ENCODE data around the gene BTBD8. TPM values are rescaled to one million over a fixed set of nuclear protein-coding genes. Genes with fewer than 3 reads are reported as not detected.

Gene BTBD8
- total RNA-seq (ENCODE audit: low replicate concordance), result 2.1 and 5.1 TPM in 2 replicates

DNA sequence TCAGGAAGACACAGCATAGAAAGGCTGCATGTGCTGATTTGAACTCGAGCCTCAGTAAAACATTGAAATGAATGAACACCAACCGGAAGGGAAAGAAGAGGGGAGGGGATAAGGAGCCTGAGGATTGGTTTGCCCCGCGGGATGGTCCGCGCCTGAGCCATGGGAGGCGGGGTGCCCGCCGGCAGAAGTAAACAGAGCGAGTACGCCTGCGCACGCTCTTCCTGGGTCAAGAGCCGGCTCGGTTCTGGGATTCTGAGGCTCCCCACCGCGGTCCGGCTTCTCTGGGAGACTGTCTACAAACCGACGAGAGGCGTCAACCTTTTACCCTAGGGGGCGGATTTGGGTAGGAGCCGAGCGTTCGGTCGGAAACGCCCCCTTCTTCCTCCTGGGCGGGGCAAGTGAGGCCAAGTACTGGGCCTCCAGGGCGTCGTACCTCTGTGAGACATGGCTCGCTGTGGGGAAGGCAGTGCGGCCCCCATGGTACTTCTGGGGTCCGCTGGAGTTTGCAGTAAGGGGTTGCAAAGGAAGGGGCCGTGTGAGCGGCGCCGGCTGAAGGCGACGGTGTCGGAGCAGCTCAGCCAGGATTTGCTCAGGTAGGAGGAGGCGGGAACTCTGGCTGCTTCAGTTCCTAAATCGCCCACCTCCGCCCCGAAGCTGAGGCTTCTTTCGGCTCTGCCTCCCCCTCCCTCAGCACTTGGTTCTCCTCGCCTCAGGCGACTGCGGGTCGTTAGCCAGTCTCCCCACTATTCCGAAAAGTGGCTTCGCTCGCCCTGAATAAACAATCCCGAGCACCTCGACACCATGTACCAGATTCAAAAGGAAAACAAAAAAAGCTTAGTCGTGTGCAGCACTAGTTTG, at the start of gene BTBD8:
TSS of gene BTBD8 (plus strand) at position 218 of the 858 bp plus-strand sequence. CDS start at position 445, 227 bp downstream.

DNA sequence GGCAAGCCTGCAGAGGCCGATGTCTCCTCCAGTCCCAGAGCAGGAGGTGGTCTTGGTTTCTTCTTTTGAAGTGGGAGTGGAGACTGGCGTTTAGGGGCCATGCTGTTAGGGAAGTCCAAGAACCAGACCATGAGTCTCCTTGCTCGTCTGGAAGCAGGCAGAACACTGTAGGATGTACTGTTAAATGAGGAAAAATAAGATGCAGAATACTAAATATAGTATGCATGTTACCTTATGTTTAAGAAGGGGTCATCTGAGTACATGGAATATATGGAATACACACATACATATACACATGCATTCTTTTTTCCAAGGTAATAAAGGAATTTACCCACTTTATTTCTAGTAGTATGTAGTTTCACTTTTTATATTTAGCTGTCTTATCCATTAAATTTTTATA, 4.8 kb upstream of the BTBD8 start, which contains the start of gene SETSIP:
TSS of gene SETSIP (minus strand) at position 101 of the 400 bp plus-strand sequence. CDS start at position 101, 0 bp downstream.

DNA sequence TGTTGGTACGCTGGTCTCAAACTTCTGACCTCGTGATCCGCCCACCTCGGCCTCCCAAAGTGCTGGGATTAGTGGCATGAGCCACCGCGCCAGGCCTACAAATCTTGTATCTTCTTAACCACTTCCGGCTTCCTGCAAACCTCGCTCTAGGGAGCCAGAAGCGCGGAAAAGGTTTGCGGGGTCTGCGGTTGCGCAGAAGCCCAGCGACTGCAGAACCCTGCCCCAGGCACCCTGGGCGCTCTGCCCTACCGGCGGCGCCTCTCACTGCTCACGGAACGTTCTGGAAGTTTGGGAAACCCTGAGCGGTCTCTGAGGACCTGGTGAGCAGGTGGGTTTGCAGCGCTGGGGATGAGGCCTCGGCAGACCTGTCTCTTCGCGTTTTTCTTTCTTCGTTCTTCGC, 137.6 kb downstream of the BTBD8 start, which contains the start of gene C1orf146:
TSS of gene C1orf146 (plus strand) at position 195 of the 400 bp plus-strand sequence. CDS start 13,506 bp downstream, outside the sequence.

Other genes starting within 250 kb of the BTBD8 start
- gene TGFBR3, start 194.2 kb upstream of the BTBD8 start, total RNA-seq (ENCODE audit: low replicate concordance), result 1.1 and 83.2 TPM in 2 replicates
- gene BRDT, start 130.9 kb upstream of the BTBD8 start, total RNA-seq (ENCODE audit: low replicate concordance), result not detected in 2 replicates
- 0.12 TPM in 1 of 2 replicates, not detected in the other for gene EPHX4, start 50.4 kb upstream of the BTBD8 start, total RNA-seq (ENCODE audit: low replicate concordance)
- gene SETSIP, start 4.9 kb upstream of the BTBD8 start, total RNA-seq (ENCODE audit: low replicate concordance), result not detected in 2 replicates
- gene C1orf146, start 137.6 kb downstream of the BTBD8 start, total RNA-seq (ENCODE audit: low replicate concordance), result not detected in 2 replicates
- 2.7 and 6.2 TPM in 2 replicates for gene GLMN, start 218.6 kb downstream of the BTBD8 start, total RNA-seq (ENCODE audit: low replicate concordance)
- 7.3 and 7.4 TPM in 2 replicates for gene RPAP2, start 218.7 kb downstream of the BTBD8 start, total RNA-seq (ENCODE audit: low replicate concordance)

All from smooth muscle cell of the coronary artery (primary cell).